ENCODE results near the gene ACTN3. TPM values are rescaled to one million over a fixed set of nuclear protein-coding genes. Genes with fewer than 3 reads are reported as not detected.

Gene ACTN3
- polyA plus RNA-seq, 1 donor from 2014 or later = not detected

GRCh38 chr11:66548041-66548440, 1.3 kb downstream of the ACTN3 start:
- H2AFZ ChIP-seq (ENCODE audit: low read depth, low read length) = no peak overlapping the region
- H3K9me3 ChIP-seq (ENCODE audit: low read length) = no peaks in the 10 kb centered on the region
- no peaks in the 10 kb centered on the region for H3K9me2 ChIP-seq (ENCODE audit: insufficient read depth, low read length)
- H3K79me2 ChIP-seq (replicated peaks; ENCODE audit: insufficient read depth, low read length) = no peaks in the 10 kb centered on the region
- H3K4me3 ChIP-seq (ENCODE audit: low read length) = no peak overlapping the region
- TF ChIP-seq RAD21 (conservative IDR thresholded peaks at IDR 0.05) (no peak), EZH2 (IDR thresholded peaks at IDR 0.05; ENCODE audit: borderline replicate concordance, insufficient read depth, low read length, poor library complexity, severe bottlenecking) (no peak), TAF1 (IDR thresholded peaks at IDR 0.05; ENCODE audit: low read depth) (no peak), CTCF (IDR thresholded peaks at IDR 0.05; ENCODE audit: poor library complexity, severe bottlenecking) (no peak), EP300 (conservative IDR thresholded peaks at IDR 0.05; ENCODE audit: poor library complexity, severe bottlenecking) (no peak), SMC3 (conservative IDR thresholded peaks at IDR 0.05; ENCODE audit: poor library complexity) (no peak), MXI1 (conservative IDR thresholded peaks at IDR 0.05; ENCODE audit: poor library complexity, severe bottlenecking) (no peak), REST (IDR thresholded peaks at IDR 0.05; ENCODE audit: borderline replicate concordance) (no peak), POLR2AphosphoS5 (IDR thresholded peaks at IDR 0.05) (no peak)
- no peak overlapping the region for H3K9ac ChIP-seq (ENCODE audit: low read length)
- no peaks in the 10 kb centered on the region for H3F3A ChIP-seq (ENCODE audit: insufficient read depth, low read length, poor library complexity, severe bottlenecking)
- H3K27me3 ChIP-seq (ENCODE audit: insufficient read depth, low read depth, low read length) = no peaks in the 10 kb centered on the region
- no peaks in the 10 kb centered on the region for H3K36me3 ChIP-seq (ENCODE audit: insufficient read depth, low read length)
- H3K4me2 ChIP-seq (ENCODE audit: low read length) = no peak overlapping the region
- no peaks in the 10 kb centered on the region for H4K20me1 ChIP-seq (ENCODE audit: insufficient read depth)
- no peak overlapping the region for H3K27ac ChIP-seq (ENCODE audit: low read length)

GRCh38 chr11:66548774-66549630, 2.3 kb downstream of the ACTN3 start:
- no peak for TF ChIP-seq RAD21 (conservative IDR thresholded peaks at IDR 0.05)
- TF ChIP-seq EZH2 (IDR thresholded peaks at IDR 0.05; ENCODE audit: borderline replicate concordance, insufficient read depth, low read length, poor library complexity, severe bottlenecking) = no peak
- TF ChIP-seq REST (IDR thresholded peaks at IDR 0.05; ENCODE audit: borderline replicate concordance) = no peak
- TF ChIP-seq TAF1 (IDR thresholded peaks at IDR 0.05; ENCODE audit: low read depth) = no peak
- no peak for TF ChIP-seq CTCF (IDR thresholded peaks at IDR 0.05; ENCODE audit: poor library complexity, severe bottlenecking)
- no peak for TF ChIP-seq SMC3 (conservative IDR thresholded peaks at IDR 0.05; ENCODE audit: poor library complexity)
- Histone ChIP-seq H3K27ac (ENCODE audit: low read length) (no peak overlapping the region), H3F3A (ENCODE audit: insufficient read depth, low read length, poor library complexity, severe bottlenecking) (no peaks in the 10 kb centered on the region), H3K9me2 (ENCODE audit: insufficient read depth, low read length) (no peaks in the 10 kb centered on the region), H4K20me1 (ENCODE audit: insufficient read depth) (no peaks in the 10 kb centered on the region), H3K27me3 (ENCODE audit: insufficient read depth, low read depth, low read length) (no peaks in the 10 kb centered on the region), H3K4me2 (ENCODE audit: low read length) (no peak overlapping the region), H3K79me2 (replicated peaks; ENCODE audit: insufficient read depth, low read length) (no peaks in the 10 kb centered on the region), H3K9me3 (ENCODE audit: low read length) (no peaks in the 10 kb centered on the region), H3K36me3 (ENCODE audit: insufficient read depth, low read length) (no peaks in the 10 kb centered on the region), H3K9ac (ENCODE audit: low read length) (no peak overlapping the region), H3K4me3 (ENCODE audit: low read length) (no peak overlapping the region), H2AFZ (ENCODE audit: low read depth, low read length) (no peak overlapping the region)

All from neural cell (in vitro differentiated cells).